Measurements from ENCODE around the gene PRPF4.
"Not testable (repeated sequence)": the region's sequence is repeated elsewhere in the genome, so short reads cannot be mapped to it uniquely, and the experiment has no call there.

PRPF4 gene

DNA sequence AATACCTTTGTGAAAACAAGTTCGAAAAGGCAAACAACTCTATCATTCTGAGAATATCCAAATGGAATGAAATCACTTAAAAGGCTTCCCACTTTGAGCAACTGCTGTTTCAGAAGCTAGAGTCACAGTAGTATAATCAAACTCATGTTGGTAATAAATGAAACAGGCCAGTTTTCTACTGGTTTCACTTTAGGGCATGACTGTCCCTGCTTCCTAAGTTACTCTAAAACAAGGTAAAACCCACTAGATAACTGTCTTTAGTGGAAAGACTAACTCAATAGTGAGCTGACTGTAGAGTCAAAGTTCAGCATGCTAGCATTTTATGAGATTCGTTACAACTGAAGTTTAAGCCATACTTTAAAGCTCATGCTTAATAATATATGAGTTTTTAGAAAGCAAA, 6.1 kb upstream of the PRPF4 start:
- no peak for DNase-seq

DNA sequence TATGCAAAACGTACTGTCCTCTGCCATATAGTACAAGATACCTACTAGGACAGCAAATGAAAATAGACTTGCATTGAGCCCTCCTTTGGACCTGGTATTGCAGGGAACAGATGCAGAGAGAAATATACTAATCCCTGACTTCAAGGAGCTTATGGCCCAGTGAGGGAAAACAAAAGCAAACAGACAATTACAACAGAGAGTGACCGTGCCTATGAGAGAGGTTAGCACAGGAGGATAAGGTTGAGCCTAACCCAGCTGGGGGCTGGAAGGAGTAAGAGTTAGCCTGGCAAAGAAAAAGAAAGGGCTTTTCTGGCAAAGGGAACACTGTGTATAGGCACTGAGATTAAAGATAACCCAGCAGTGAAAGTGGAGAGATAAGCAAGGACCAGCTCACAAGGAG, 5.6 kb upstream of the PRPF4 start:
- DNase-seq = no peak

DNA sequence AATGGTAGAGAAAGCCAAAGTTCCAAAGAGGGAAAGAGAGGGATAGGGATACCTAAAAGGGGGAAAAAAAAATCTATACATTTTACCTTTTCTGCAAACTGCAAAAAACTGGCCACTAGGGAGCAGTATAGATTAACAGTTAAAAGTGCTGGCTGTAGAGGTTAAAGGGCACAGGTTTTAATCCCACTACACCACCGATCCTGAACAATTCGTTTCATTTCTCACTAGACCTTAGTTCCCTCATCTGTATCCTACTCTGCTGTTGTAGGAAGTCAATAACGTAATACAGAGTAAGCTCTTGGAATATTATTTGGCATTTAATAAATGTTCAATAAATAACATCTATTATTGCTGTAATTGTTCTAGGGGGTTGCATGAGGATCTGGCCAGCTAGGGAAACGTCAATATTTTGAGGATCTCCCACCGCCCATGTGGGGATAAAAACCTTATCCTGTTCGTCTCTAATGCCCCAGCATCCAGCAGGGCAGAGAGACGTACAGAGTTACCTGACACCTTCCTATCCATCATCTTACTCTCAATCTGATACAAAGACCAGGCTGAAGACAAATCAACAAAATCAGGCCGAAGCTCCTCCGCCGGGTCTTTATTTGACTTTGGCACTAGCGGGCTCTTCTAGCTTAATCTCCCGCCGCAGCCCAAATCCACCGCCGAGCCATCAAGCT, 843 bp upstream of the PRPF4 start:
- no peak for DNase-seq

DNA sequence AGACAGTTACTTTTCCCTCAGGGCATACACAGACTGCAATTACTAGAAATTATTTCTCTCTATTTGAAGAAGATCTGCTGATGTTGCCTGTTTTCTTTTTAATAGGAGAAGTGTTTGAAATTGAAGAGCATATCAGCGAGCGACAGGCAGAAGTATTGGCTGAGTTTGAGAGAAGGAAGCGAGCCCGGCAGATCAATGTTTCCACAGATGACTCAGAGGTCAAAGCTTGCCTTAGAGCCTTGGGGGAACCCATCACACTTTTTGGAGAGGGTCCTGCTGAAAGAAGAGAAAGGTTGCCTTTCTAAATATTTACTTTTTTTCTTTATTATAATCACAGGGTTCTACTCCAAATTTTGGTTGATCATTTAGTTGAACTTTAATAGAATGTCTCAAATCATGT, 3.4 kb downstream of the PRPF4 start:
- no peak for DNase-seq

DNA sequence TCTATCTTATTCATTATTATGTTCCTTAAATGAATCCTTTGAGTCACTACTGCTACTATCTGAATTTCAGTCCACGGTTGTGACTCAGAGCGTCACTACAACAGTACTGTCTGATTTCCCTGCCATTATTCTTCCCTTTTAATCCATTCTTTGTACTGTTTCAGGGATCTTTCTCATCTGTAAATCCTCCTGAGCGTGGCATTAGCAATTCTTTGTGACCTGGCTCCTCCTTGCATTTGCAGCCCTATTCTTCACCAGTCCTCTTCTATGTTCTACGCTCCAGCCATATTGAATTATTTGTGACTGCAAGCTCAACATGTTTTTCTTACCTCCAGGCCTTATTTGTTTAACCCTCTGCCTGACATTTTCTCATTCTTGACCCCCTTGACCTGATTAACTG, 5.9 kb downstream of the PRPF4 start:
- DNase-seq = no peak

DNA sequence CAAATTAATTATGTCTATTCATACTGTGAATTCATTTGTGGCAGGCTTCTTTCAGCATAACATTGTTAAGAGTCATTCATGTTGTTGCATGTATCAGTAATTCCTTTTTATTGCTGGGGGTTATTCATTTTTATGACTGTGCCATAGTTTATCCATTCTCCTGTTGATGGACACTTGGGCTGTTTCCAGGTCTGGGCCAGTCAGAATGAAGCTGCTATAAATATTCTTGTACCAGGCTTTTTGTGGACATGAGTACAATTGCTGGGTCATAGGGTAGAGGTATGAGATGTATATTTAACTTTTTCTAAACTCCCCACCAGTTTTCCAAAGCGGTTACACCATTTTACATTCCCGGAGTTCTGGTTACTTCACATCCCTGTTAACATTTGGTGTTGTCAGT, 13.6 kb downstream of the PRPF4 start:
- DNase-seq = no peak

DNA sequence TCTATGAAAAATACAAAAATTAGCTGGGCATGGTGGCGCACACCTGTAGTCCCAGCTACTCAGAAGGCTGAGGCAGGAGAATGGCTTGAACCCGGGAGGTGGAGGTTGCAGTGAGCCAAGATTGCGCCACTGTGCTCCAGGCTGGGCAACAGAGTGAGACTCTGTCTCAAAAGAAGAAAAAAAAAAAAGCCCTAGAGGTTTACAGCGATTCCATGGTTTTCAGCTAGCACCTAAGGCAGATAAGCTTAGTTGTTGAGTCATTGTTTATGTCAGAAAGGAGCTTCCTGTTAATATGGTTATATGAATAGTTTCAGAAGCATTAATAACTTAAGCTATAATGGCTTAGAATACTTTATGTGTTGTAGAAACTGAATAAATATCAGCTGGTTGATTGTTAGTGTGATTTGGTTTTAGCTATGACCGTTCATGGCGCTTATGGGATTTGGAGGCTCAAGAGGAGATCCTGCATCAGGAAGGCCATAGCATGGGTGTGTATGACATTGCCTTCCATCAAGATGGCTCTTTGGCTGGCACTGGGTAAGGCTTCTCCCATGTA, 14.7 kb downstream of the PRPF4 start:
- DNase-seq = no peak

DNA sequence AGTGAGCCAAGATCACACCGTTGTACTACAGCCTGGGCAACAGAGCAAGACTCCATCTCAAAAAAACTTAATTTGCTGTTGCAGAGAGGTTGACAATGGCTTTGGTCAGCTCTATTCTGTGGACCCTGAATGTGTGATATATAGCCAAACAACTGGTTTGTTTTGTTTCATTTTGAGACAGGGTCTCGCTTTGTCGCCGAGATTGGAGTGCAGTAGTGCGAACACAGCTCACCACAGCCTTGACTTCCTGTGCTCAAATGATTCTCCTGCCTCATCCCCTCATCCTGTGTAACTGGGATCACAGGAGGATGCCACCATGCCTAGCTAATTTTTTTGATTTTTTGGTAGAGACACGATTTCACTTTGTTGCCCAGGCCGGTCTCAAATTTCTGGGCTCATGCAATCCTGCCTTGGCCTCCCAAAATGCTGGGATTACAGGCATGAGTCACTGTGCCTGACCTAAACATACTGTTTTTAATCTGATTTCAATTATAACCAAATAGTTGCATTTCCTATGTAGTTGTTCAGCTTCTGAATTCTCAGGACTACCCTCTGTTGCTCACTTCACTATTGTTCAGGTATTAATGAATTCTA, 17.9 kb downstream of the PRPF4 start:
- no peak for DNase-seq

DNA sequence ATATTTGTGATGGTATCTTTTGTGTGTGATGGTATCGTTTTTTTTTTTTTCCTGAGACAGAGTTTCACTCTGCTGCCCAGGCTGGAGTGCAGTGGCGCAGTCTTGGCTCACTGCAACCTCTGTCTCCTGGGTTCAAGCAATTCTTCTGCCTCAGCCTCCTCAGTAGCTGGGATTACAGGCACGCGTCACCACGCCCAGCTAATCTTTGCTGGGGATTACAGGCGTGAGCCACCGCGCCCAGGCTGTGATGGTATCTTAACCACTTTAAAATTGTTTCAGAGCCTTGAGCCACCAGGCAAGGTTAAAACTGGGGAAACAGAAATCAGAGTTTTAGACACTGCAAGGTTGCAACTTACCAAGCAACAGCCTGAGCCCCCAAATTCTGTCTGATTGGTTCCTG, 20.8 kb downstream of the PRPF4 start:
- not testable (repeated sequence) for DNase-seq

DNA sequence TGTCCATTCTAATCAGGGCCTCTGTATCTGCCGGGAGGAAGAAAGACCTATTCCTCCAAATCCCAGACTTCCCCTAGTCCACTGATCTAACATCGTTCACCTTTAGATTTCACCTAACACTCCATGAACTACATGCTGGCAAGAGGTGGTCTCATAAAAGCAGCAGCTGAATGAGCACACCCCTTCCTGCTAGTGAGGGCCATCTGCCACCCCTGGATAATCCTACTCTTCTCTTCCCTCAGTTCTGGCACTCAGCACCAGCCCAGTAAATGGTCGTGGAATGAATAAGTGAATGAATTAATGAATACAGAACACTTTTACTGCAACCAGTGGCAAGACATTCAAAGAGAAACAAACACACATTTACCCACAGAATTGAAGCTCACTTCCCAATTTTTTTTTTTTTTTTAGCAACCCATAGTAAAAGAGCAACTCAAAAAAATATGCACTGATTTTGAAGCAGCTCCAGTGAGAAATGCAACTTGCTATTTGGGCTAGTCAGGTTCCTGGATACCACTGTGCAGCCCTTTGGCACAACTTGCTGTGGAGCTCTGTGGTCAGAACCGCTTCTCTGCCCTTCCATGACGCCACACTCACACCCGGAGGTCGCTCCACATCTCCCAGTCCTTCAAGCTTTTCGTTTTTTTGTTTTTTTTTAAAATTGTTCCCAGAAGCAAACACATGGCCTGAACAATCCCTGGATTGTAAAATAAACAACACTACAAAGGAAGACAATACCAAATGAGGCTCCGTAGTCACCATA, 21.5 kb downstream of the PRPF4 start:
- no peak for DNase-seq

DNA sequence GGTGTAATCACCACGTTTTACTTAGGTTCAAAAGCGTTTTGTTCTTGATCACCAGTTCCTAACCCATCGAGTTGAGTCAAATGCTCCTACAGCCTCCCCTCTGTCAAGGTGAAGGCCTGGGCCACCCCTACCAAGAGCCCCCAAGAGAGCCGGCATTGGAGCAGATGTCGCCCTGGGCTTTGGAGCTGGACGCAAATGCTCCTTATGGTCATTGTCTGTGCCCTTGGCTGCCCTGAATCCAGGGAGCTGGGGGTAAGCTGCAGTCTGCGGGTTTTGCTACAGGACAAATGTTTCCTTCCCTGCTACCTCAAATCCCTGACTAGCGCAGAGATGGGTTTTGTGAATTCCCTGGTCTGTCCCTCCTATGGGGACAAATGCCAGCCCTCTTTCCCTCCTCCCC, 22.9 kb downstream of the PRPF4 start:
- DNase-seq = no peak

DNA sequence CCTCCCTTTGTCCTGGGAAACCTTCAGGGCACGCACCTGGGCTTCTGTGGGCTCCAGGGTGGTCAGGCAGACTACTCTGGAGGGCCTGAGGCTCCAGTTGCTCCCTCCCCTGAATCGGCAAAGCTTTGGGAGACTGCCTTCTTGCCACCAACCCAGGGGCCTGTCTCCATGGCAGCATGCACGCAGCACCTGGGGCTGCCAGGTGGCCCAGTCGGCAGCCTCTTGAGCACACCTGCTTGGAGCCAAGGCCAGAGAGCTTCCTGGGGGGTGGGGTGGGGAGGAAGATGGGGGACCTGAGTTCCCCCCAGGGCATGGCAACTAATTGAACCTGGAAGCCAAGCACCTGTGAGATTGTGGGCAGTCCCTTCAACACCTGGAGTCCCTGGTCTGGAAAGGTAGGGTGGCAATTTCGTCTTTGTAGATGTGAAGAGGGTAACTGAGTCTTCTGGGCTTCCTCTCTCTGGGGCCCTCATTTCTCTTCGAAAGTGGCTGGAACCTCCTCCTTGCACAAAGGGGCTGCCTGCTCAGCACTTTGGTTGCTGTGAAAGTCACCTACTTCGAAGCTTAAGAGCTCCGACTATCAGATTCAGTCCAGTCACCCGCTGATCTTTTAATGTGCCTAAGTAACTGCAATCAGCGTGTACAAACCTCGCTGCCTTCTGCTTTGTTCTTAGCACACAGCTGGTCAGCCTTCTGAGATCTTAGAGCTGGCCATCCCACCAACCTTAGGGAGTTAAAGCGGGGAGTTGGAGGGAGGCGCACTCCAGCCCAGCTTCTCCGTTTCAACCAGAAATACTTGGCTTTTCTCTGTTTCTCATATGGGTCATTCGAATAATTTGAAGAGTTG, 23.7 kb downstream of the PRPF4 start:
- no peak for DNase-seq

DNA sequence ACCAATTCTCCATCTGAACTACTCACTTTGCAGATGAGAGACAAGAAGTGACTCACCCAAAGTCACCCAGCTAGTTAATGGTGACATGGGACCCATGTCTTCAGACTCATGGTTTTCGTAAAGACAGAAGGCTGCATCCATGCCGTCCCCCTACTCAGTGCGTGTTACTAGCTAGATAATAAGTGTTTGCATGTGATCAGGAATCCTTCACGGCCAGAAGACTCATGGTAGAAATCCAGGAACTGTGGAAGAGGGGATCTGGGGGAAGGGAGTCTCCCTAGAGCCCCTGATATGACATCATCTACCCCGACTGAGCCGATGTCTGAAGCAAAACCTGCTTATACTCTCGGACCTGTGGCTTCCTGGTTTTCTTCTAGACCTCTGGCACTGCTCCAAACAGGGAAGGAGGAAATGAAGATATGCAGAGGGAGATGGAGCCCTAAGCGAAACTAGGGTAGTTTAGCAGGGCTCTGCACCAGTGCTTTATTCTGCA, 24.4 kb downstream of the PRPF4 start:
- no peak for DNase-seq

DNA sequence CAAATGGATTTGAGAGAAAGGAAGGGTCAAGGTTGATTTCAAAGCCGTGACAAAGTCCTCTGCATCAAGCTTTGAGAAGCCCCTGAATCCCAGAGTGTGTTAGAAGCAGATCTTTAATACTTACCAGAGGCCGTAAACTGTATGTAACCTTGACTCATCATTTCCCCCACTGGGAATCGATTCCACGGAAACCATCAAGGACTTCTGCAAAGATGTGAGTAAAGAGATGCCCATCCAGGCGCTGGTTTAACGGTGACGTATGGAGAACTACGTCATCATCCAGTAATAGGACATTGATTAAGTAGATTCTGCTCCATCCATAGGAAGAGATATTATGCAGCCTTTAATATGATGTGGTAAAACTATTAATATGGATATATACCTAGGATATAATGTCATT, 26.1 kb downstream of the PRPF4 start:
- no peak for DNase-seq

DNA sequence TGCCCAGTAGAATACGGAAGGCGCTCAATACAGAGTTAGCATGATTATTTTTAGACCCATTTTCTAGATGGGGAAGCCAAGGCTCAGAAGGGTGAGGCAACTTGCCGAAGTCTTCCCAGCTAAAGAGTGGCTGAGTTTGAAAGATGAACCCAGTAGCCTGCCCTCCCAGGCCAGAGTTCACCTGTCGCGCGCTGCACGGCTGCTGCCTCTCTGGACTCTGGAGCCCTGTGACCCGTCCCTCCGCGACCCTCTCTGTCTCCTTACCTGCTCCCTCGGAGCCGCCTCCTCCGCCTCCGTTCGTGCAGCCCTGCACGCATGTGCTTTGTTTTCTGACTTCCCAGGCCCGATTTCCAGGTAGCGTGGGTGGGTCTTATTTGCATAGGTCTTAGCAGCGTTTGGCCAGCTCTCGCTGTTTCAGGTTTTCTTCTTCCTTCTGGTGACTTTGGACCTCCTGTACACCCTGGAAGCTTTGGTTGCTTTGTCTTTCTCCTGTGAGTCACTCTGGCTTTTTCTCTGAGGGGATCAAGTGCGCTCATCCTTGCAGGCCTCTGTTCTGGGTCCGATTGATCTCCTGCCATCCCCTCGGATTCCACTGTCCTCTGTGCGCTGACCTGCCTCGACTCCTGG, 27.4 kb downstream of the PRPF4 start, which contains the start of gene RNF183:
Gene RNF183 (minus strand): TSS at position 585 of the 627 bp plus-strand sequence. CDS start 5,192 bp downstream, outside the sequence.
- no peak for DNase-seq

DNA sequence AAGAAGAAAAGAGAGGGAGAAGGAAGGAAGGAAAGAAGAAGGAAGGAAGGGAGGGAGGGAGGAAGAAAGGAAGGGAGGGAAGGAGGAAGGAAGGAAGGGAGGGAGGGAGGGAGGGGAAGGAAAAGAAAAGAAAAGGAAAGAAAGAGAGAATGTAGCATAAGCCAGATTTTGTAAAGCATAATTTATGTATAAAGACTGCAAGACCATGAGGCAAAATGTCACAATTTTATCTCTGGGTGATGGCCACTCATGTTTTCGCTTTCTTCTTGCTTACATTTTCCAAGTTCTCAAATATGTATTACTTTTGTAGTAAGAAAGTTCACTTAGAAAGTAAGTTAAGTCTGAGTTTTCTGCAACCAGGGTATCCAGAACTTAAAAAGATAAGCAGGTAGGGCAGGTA, 31.1 kb downstream of the PRPF4 start:
- no peak for DNase-seq

DNA sequence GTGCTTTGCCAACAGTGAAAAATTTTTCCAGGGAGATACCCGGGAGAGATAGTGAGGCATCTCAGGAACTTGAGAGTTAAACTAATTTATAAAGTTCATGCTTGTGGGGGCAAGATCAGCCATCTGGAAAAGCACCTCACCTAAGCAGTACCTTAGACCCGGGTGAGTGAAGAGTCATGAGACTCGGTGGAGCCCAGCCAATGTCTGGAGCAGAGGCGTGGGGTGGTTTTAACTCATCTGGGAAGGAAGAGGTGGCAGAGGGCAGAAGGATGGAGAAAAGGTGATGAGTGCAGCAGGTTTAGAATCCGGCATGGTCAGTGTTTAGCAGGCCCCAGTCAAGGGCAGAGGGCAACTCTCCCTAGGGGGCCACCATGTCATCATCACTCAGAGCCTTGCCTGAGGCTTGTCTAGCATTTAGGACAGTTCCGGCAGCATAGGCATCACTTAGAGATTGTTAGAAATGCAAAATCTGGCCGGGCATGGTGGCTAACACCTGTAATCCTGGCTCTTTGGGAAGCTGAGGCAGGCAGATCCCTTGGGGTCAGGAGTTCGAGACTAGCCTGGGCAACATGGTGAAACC, 32.0 kb downstream of the PRPF4 start:
- no peak for DNase-seq

DNA sequence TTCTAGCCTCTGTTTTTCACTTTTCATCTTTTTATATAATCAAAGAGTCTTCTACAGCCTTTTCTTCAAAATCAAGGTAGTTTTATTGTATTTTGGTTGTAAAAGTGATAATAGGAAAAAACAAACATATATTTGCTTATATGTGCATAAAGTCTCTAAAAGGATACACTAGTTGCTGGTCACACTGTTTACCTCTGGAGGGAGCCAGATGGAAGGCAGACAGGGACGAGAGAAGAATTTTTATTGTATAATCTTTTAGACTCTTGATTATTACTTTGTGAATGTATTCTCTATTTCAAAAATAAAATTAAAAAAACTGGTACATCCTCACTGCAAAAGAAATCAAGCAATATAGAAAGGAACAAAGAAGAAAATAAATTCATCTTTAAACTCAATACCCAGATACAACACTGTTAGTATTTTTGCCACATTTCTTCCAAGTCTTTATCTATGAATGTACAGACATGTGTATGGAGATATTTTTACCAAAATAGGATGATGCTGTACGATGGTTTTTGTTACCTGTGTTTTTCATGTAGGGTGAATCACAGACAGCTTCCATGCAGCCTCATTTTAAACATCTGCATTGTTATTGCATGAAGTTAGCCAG, 33.9 kb downstream of the PRPF4 start:
- no peak for DNase-seq

DNA sequence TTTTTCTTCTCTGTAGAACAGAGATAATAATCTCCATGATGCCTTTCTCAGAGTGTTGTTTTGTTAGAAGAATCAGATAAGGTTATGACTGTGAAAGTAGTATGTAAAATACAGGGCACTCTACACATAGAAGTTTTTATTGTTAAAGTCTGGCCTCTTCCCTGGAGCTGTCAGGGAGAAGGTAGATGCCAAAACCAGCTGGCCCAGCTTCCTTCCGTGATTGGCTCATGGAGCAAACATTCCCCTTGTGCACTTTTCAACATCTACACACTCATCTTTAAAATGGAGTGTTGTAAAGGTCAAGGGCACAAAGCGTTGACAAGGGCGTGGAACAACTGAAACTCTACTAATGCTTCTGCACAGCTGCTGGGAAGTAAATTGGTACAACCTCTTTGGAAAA, 35.1 kb downstream of the PRPF4 start:
- DNase-seq = no peak

DNA sequence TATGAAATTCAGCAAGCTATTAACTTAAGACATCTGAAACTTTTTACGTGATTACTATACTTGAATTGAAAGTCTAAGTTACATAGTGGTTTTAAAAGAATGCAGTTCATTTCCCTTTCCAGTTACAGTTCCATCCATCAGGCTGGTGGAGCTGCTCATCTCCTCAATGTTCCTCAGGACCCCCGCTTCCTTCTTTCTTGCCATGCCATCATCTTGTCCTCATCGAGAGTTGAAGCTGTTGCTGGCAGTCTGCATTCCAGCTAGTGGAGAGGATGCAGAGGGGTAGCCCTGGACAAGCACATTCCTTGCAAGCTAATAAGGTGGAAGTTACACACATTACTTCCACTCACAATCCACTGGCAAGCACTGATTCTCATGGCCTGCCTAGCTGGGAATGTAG, 36.5 kb downstream of the PRPF4 start:
- DNase-seq = no peak

DNA sequence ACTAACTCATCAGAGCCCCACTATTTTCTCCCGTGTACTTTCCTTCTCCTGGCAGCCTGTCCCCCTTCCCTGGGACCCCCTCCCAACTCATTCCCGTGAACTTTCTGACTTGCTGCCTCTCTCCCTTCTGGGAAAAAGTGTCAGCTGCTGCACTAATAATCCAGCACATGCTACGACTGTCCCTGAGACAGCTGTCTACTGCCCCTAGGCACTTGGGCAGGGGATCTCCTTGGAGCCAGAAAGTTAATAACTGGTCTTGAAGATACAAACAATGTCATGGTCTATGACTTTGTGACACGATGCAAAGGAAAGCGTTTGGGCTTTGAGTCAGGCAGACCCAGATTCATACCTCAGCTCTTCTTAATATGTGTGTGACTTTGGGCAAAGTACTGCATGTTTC, 37.8 kb downstream of the PRPF4 start:
- DNase-seq = no peak

DNA sequence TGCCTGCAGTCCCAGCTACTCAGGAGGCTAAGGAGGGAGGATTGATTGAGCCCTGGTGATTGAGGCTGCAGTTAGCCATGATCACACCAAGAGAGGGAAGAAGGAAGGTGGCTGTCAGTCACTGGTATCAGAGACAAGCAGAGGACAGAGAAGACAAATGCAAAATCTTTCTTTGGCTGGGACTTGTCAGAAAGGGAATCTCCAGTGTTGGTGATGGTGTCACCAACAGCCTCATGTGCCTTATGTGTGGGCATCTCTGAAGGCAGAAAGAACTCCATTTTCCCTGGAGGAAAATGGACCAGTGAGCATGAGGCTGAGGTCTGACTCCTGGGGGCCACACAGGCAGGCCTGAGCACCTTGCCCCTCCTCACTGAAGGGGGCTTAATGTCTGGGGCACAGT, 39.8 kb downstream of the PRPF4 start:
- DNase-seq = no peak
